GM18870 (cell line): ENCODE results near the gene ESPL1.
"Not testable (repeated sequence)": the region's sequence is repeated elsewhere in the genome, so short reads cannot be mapped to it uniquely, and the experiment has no call there.

Experiments
- ATAC-seq: cut with Tn5 transposase; IDR thresholded peaks from one replicate; pipeline ENCODE4 v1.9.1; 2021; ENCODE audit warnings: moderate library complexity; ENCODE audit not compliant: unreplicated experiment

Gene ESPL1

DNA sequence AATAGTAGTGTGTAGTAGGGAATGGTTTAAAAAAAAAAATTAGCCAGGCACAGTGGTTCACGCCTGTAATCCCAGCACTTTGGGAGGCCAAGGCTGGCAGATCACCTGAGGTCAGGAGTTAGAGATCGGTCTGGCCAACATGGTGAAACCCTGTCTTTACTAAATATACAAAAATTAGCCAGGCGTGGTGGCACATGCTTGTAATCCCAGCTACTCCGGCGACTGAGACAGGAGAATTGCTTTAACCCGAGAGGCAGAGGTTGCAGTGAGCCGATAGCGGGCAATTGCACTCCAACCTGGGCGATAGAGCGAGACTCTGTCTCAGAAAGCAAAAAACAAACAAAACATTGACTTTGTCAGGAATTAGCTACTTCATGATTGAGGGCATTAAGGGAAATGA lies 29.0 kb downstream of the ESPL1 start:
- not testable (repeated sequence) for ATAC-seq

- ATAC-seq = no peak
These were observed 30.1 kb downstream of the ESPL1 start for GRCh38 chr12:53298164-53298563.

GRCh38 chr12:53299101-53299453 lies 31.0 kb downstream of the ESPL1 start:
- ATAC-seq = no peak

GRCh38 chr12:53299454-53300180 lies 31.5 kb downstream of the ESPL1 start, which contains the start of gene MYG1:
Gene MYG1 (plus strand): TSS chr12:53299695. CDS start chr12:53299738, 43 bp downstream.
- ATAC-seq = peak; percentile 64

DNA sequence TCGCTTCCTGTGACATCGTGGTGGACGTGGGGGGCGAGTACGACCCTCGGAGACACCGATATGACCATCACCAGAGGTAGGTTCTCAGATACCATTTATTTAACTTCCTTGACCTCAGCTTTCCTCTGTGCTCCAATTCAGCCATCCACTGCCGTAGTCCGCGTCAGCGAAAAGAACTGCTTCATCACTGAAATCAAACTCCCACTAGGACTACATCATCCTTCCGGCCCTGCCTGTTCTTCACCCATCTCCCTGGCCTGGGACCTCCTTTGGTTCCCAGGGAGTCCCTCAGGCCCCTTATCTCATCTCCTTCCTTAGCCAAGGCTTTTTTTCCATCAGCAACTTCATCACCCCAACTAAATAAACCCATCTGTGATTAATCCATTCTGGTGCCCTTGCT lies 32.1 kb downstream of the ESPL1 start:
- ATAC-seq = no peak

GRCh38 chr12:53302903-53303302 lies 34.8 kb downstream of the ESPL1 start:
- no peak for ATAC-seq

- no peak for ATAC-seq
These were observed 38.7 kb downstream of the ESPL1 start for GRCh38 chr12:53306826-53307225.

DNA sequence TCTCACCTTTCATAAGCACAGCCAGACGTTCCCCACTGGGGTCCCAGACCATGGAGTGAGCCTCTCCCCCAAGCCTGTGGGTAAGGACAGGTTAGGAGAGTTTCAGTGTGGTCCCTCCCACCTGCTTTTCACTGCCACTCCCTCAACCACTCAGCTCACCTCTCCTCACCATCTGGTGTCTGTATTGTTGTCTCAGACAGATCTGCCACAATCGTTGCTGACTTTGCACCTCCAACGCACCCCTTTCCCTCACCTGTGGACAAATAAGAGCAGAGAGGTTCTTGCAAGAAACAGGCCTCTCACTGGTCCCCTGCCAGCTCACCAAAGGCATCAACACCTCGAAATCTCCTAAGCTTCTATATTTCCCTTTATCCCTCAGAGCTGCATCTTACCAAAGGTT lies 40.2 kb downstream of the ESPL1 start:
- ATAC-seq = no peak

DNA sequence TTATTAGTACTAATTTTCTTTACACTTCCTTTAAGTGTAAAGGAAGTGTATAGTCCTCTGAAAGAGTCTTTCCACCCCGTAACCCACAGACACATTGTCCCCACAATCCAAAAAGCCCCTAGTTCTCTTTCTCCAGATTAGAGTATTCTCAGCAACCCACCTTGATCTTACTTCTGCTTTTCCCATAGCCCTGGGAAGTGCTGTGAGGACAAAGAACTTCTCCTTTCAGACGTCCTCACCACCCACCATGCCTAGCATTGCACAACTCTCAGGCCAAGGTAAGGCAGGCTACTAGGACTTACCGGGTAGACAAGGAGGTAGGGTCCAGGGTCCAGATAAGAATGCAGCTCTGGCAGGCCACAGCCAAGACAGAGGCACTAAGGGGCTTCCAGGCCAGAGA lies 45.9 kb downstream of the ESPL1 start:
- ATAC-seq = no peak

- no peak for ATAC-seq
These were observed 52.5 kb downstream of the ESPL1 start for GRCh38 chr12:53320352-53321195.

DNA sequence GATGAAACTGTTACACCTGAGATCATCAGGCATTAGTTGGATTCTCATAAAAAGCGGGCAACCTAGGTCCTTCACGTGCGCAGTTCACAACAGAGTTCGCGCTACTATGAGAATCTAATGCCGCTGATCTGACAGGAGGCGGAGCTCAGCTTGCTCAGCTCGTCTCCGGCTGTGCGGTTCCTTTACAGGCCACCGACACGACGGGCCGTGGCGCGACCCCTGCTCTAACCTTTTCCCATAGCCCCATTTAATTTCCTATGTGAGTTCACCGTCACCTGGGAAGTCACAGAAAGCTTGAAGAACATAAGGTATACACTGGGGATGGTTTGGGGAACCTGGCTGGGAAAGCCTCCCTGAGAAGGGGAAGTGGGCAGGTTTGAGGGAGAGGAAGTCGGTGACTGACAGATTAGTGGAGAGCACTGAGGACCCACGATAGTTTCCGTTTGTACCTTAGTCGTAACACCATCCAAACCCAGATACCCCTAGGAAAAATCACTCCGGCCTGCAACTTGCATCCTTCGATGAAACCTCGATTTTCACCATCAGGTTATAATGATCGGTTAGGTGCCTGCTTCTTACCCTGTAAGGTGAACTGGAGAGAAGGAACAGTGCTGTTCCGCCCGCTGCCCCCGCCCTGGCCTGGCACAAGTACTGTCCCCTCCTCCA lies 56.1 kb downstream of the ESPL1 start:
- ATAC-seq = peak; percentile 30

DNA sequence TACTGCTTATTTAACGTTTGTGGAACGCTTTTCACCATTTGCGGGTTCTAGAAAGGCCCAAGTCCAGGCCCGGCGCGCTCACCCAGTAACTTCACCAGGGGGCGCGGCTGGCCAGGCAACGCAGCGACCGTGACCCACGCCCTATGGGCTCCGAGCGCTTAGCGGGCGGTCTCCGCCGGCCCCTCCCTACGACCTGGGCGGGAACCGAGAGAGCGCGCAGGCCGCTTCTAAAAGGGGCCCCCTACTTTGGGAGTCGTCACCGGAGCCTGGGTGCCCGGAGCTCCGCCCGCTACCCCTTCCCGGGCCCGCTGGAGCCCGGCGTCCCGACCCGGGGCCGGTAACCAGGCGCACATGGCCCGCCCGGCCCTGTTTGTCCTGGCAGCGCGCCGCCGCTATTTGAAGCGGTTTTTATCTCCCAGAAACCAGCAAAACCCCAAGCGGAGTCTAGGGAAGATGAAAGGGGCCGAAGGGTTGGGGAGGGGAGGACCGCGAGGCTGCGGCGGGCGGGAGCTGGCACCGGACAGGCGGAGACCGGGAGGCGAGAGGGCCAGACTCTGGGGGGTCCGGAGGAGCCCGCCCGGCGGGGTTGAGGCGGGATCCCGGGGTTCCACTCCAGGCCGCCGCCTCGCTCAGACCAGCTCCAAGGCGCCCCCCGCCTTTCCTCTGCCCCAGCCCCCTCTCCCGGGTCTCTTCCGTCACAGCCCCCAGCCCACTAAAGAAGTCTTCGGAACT lies 56.8 kb downstream of the ESPL1 start:
- peak; percentile 33 for ATAC-seq

GRCh38 chr12:53325511-53326061 lies 57.5 kb downstream of the ESPL1 start:
- ATAC-seq = no peak

- no peak for ATAC-seq
These were observed 58.5 kb downstream of the ESPL1 start for GRCh38 chr12:53326460-53327185.

DNA sequence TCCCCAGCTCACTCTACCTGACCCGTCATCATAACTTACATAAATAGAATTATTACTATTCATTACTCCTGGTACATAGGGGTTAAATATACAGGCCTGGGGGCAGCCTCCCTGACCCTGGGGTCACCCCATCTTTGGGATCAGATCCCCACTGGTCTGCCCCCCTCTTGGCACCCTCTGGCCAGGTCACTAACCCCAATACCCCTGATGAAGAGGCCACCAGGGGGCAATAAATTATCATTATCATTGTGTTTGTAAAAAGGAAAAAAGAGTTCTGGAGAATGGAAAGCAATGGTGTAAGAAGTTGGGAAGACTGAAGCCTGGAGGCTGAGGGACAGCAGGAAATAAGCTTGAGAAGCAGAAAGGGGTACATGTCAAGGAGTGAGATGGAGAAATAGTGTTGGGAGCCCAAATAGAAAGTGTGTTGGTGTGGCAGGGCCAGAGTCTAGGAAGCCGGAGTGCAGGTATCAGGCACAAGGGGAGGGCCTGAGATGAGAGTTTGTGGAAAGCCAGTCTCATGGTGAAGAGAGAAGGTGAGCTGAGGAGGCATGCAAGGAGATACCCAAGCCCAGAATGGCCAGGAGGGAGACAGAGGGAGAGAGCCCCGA lies 59.4 kb downstream of the ESPL1 start:
- ATAC-seq = no peak

- ATAC-seq = no peak
These were observed 59.9 kb downstream of the ESPL1 start for GRCh38 chr12:53328043-53328435.

DNA sequence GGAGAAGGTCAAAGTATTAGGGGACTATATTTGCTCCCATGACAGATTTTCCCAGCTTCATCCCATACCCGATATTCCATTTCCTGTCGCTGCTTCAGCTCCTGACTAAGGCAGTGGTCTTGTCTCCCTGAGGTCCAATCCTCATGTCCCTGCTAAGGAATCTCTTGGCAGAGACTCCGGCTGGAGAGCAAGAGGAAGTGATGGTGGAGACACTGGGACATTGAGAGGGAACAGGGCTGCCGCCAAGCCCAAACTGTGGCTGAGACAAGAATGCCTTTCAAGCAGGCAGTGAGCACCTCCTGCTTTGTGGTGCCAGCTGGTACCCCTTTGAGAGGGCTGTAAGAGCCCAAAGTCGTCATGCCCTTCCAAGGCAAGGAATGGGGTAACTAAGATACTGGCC lies 62.6 kb downstream of the ESPL1 start:
- ATAC-seq = no peak

GRCh38 chr12:53332339-53332738 lies 64.2 kb downstream of the ESPL1 start:
- not testable (repeated sequence) for ATAC-seq

DNA sequence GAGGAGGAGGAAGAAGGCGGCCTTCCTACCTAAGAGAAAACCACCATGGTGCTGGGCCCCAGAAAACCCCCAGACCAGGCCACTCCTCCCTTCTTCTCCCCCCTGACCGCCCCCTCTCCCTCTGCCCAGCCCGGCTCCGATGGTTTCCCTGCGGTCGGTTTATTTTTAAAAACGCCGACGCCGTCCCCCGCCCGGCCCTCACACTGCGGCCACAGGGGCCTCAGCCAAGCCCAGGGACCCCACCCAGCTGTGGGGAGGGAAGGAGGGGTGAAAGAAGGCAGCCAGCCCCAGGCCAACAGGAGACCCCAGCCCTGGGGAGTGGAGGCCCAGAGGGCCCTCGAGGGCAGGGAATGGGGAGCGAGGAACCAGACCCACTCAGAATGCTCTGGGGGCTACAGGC lies 64.6 kb downstream of the ESPL1 start:
- ATAC-seq = no peak

GRCh38 chr12:53333289-53333688 lies 65.2 kb downstream of the ESPL1 start:
- ATAC-seq = no peak
